HepG2 (cell line): Measurements from ENCODE around the gene ISG20L2. TPM values are rescaled to one million over a fixed set of nuclear protein-coding genes. Genes with fewer than 3 reads are reported as not detected.

Source experiments
- CAMTA2 ChIP-seq: sonication (generic); formaldehyde crosslinking; IDR thresholded peaks from 2 replicates; pipeline ENCODE4 v1.4.0; 2020; ENCODE audit warnings: mild to moderate bottlenecking, missing genetic modification reagents, borderline replicate concordance
- CCDC6 ChIP-seq: sonication (generic); formaldehyde crosslinking; IDR thresholded peaks from 2 replicates; pipeline ENCODE4 v1.8.1; 2022; ENCODE audit warnings: mild to moderate bottlenecking, missing genetic modification reagents, moderate library complexity
- CREB1 ChIP-seq, 2 experiments: fragments of 450-650 bp in 1 of 2; IDR thresholded peaks; 2 replicates each; pipeline ENCODE4 v1.6.1; 2016 to 2017; ENCODE audit warnings: control low read depth in 1 of 2, mild to moderate bottlenecking in 1 of 2, missing compliant biosample characterization in 1 of 2, missing genetic modification characterization in 1 of 2
- KMT2A ChIP-seq: sonication (generic); formaldehyde crosslinking; IDR thresholded peaks from 2 replicates; pipeline ENCODE4 v1.4.0; 2020; ENCODE audit warnings: missing genetic modification reagents
- MEIS2 ChIP-seq: sonication (generic); formaldehyde crosslinking; IDR thresholded peaks from 2 replicates; pipeline ENCODE4 v1.9.0; 2021; ENCODE audit warnings: mild to moderate bottlenecking, missing genetic modification reagents
- NR2C2 ChIP-seq: sonication (generic); formaldehyde crosslinking; IDR thresholded peaks from 2 replicates; pipeline ENCODE4 v1.4.0; 2020; ENCODE audit warnings: missing genetic modification reagents, mild to moderate bottlenecking, moderate library complexity, borderline replicate concordance
- NR2F2 ChIP-seq: IDR thresholded peaks from 2 replicates; pipeline ENCODE4 v1.6.1; 2012; ENCODE audit warnings: low read depth, inconsistent platforms, borderline replicate concordance
- PPARG ChIP-seq: conservative IDR thresholded peaks from 2 replicates; pipeline ENCODE4 v1.6.1; 2016; ENCODE audit warnings: missing biosample characterization, missing genetic modification reagents
- TBX2 ChIP-seq: sonication (generic); formaldehyde crosslinking; IDR thresholded peaks from 2 replicates; pipeline ENCODE4 v1.5.0; 2020; ENCODE audit warnings: missing genetic modification reagents, mild to moderate bottlenecking, borderline replicate concordance
- TCF7 ChIP-seq: sonication (generic); IDR thresholded peaks from 2 replicates; pipeline ENCODE4 v1.6.1; 2016; ENCODE audit warnings: antibody characterized with exemption, low read depth
- THAP11 ChIP-seq: IDR thresholded peaks from 2 replicates; pipeline ENCODE4 v1.6.1; 2016; ENCODE audit warnings: missing biosample characterization, missing genetic modification reagents
- ZNF224 ChIP-seq: sonication (generic); formaldehyde crosslinking; IDR thresholded peaks from 2 replicates; pipeline ENCODE4 v1.5.0; 2020; ENCODE audit warnings: mild to moderate bottlenecking, missing genetic modification reagents
- ZNF550 ChIP-seq: sonication (generic); formaldehyde crosslinking; IDR thresholded peaks from 2 replicates; pipeline ENCODE4 v1.4.0; 2020; ENCODE audit warnings: mild to moderate bottlenecking, missing genetic modification reagents, borderline replicate concordance
- ZNF607 ChIP-seq: sonication (generic); formaldehyde crosslinking; IDR thresholded peaks from 2 replicates; pipeline ENCODE4 v1.5.1; 2020; ENCODE audit warnings: missing genetic modification reagents, mild to moderate bottlenecking, borderline replicate concordance
- ZNF772 ChIP-seq: sonication (generic); formaldehyde crosslinking; IDR thresholded peaks from 2 replicates; pipeline ENCODE4 v1.5.0; 2020; ENCODE audit warnings: mild to moderate bottlenecking, missing genetic modification reagents
- ZNF83 ChIP-seq: sonication (generic); formaldehyde crosslinking; IDR thresholded peaks from 2 replicates; pipeline ENCODE4 v1.4.0; 2020; ENCODE audit warnings: missing genetic modification reagents, mild to moderate bottlenecking, borderline replicate concordance
- polyA plus RNA-seq, 8 experiments: library from polyadenylated mRNA; depleted of rRNA in 3 of 8; stranded (reverse) in 7 of 8; unstranded in 1 of 8; fragments of >200 nt; fragmentation: Illumina TruSeq in 4 of 8; extraction: Trizol in 4 of 8; gene quantifications; 2 replicates each; pipeline versions ENCODE4 v1.2.1 to v1.2.3, GENCODE V29; 2011 to 2016; ENCODE audit warnings: low read depth in 4 of 8, missing spikeins in 1 of 8, mixed read lengths in 1 of 8; ENCODE audit not compliant: insufficient read depth in 1 of 8
- total RNA-seq, 5 experiments: library from RNA; depleted of rRNA; stranded (reverse); fragments of >200 nt; fragmentation: Illumina TruSeq; extraction: Trizol; gene quantifications; 2 replicates each; pipeline ENCODE4 v1.2.3, GENCODE V29; 2016; ENCODE audit warnings: low read depth in 1 of 5
- TF ChIP-seq, protein P1 (sequence below): sonication (generic); formaldehyde crosslinking; conservative IDR thresholded peaks from 2 replicates; pipeline ENCODE4 v1.4.0; 2020; ENCODE audit warnings: mild to moderate bottlenecking, missing genetic modification reagents, moderate library complexity
- TF ChIP-seq, protein P2 (sequence below): IDR thresholded peaks from 2 replicates; pipeline ENCODE4 v1.6.1; 2016; ENCODE audit warnings: missing genetic modification reagents, missing compliant biosample characterization
- TF ChIP-seq, protein P3 (sequence below): sonication (generic); formaldehyde crosslinking; IDR thresholded peaks from 2 replicates; pipeline ENCODE4 v1.5.0; 2020; ENCODE audit warnings: missing genetic modification reagents
- TF ChIP-seq, protein P4 (sequence below): sonication (generic); formaldehyde crosslinking; IDR thresholded peaks from 2 replicates; pipeline ENCODE4 v1.4.0; 2020; ENCODE audit warnings: missing genetic modification reagents, borderline replicate concordance
- TF ChIP-seq, protein P5 (sequence below): sonication (generic); formaldehyde crosslinking; IDR thresholded peaks from 2 replicates; pipeline ENCODE4 v1.5.0; 2020; ENCODE audit warnings: missing genetic modification reagents, mild to moderate bottlenecking, borderline replicate concordance

The ISG20L2 gene
- total and polyA plus RNA-seq, 2 of the 13 experiments (the other 11 are each of a cell fraction or from before 2014, with no cell fraction given): 19.8 to 21.3 TPM

DNA sequence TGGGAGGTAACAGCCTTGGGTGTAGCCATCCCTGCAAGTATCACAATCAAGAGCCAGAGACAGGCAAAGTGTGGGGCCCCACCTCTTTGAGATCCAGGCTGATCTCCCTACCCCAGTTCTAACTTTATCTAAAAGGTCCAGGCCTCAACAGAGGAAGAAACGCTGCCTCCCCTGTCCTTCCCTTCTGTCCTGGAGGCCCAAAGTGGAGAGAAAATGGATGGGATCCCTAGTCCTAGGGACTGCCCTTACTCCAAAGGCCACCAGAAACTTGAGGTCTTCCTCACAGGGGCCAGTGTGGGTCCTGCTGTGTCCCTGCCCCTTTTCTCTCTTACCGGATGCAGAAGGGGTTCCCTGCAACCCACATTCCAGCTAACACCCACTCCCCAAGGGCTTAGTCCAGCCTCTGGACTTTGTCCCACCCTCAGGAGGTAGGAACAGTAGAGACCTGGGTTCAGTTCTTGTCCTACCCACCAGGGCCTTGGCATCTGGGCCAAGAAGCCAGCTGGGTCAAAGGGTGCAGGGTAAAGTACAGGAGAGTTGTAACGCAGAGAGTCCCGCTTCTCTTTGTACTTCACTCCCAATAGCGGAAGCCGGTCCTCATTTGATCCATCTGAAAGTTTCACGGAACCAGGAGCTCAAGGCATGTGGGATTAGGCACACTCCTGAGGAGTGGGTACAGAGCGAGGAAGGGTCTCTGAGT, 21.0 kb upstream of the ISG20L2 start (continued):
- no peak for TF ChIP-seq ZNF224 (CRISPR knock-in tag)
- TF ChIP-seq, protein P1, sequence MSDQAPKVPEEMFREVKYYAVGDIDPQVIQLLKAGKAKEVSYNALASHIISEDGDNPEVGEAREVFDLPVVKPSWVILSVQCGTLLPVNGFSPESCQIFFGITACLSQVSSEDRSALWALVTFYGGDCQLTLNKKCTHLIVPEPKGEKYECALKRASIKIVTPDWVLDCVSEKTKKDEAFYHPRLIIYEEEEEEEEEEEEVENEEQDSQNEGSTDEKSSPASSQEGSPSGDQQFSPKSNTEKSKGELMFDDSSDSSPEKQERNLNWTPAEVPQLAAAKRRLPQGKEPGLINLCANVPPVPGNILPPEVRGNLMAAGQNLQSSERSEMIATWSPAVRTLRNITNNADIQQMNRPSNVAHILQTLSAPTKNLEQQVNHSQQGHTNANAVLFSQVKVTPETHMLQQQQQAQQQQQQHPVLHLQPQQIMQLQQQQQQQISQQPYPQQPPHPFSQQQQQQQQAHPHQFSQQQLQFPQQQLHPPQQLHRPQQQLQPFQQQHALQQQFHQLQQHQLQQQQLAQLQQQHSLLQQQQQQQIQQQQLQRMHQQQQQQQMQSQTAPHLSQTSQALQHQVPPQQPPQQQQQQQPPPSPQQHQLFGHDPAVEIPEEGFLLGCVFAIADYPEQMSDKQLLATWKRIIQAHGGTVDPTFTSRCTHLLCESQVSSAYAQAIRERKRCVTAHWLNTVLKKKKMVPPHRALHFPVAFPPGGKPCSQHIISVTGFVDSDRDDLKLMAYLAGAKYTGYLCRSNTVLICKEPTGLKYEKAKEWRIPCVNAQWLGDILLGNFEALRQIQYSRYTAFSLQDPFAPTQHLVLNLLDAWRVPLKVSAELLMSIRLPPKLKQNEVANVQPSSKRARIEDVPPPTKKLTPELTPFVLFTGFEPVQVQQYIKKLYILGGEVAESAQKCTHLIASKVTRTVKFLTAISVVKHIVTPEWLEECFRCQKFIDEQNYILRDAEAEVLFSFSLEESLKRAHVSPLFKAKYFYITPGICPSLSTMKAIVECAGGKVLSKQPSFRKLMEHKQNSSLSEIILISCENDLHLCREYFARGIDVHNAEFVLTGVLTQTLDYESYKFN (CRISPR knock-in tag): peak; percentile 65
- TF ChIP-seq, protein P2, sequence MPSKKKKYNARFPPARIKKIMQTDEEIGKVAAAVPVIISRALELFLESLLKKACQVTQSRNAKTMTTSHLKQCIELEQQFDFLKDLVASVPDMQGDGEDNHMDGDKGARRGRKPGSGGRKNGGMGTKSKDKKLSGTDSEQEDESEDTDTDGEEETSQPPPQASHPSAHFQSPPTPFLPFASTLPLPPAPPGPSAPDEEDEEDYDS: 0 out of 2 replicates have a peak, but pooled peaks have one; percentile 17
- peak; percentile 16; the same call in 1 of the 2 replicates for TF ChIP-seq TBX2
- no peak for TF ChIP-seq ZNF550 (CRISPR knock-in tag)
- TF ChIP-seq, protein P3, sequence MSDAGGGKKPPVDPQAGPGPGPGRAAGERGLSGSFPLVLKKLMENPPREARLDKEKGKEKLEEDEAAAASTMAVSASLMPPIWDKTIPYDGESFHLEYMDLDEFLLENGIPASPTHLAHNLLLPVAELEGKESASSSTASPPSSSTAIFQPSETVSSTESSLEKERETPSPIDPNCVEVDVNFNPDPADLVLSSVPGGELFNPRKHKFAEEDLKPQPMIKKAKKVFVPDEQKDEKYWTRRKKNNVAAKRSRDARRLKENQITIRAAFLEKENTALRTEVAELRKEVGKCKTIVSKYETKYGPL (CRISPR knock-in tag): 0 out of 2 replicates have a peak, but pooled peaks have one; percentile 52
- 0 out of 2 replicates have a peak, but pooled peaks have one; percentile 52 for TF ChIP-seq ZNF607
- no peak for TF ChIP-seq CAMTA2 (CRISPR knock-in tag)
- TF ChIP-seq TCF7: peak; percentile 29; the same call in 1 of the 2 replicates
- TF ChIP-seq ZNF83: no peak
- TF ChIP-seq NR2F2: 0 out of 2 replicates have a peak, but pooled peaks have one; percentile 27
- TF ChIP-seq, protein P4, sequence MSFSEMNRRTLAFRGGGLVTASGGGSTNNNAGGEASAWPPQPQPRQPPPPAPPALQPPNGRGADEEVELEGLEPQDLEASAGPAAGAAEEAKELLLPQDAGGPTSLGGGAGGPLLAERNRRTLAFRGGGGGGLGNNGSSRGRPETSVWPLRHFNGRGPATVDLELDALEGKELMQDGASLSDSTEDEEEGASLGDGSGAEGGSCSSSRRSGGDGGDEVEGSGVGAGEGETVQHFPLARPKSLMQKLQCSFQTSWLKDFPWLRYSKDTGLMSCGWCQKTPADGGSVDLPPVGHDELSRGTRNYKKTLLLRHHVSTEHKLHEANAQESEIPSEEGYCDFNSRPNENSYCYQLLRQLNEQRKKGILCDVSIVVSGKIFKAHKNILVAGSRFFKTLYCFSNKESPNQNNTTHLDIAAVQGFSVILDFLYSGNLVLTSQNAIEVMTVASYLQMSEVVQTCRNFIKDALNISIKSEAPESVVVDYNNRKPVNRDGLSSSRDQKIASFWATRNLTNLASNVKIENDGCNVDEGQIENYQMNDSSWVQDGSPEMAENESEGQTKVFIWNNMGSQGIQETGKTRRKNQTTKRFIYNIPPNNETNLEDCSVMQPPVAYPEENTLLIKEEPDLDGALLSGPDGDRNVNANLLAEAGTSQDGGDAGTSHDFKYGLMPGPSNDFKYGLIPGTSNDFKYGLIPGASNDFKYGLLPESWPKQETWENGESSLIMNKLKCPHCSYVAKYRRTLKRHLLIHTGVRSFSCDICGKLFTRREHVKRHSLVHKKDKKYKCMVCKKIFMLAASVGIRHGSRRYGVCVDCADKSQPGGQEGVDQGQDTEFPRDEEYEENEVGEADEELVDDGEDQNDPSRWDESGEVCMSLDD (CRISPR knock-in tag): peak; percentile 33; the same call in 1 of the 2 replicates
- TF ChIP-seq THAP11: peak; percentile 67
- TF ChIP-seq MEIS2 (CRISPR knock-in tag): 0 out of 2 replicates have a peak, but pooled peaks have one; percentile 21
- peak; percentile 80 for TF ChIP-seq PPARG (CRISPR knock-in tag)
- no peak for TF ChIP-seq ZNF772 (CRISPR knock-in tag)
- TF ChIP-seq, protein P5, sequence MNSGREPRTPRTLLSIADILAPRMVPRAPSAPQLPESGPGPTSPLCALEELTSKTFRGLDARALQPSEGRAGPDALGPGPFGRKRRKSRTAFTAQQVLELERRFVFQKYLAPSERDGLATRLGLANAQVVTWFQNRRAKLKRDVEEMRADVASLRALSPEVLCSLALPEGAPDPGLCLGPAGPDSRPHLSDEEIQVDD (CRISPR knock-in tag): no peak
- TF ChIP-seq CREB1 (IDR thresholded peaks at IDR 0.05): no peak
- no peak; the same call in 1 of the 2 replicates for TF ChIP-seq CREB1 (CRISPR knock-in tag; IDR thresholded peaks at IDR 0.05)
- 0 out of 2 replicates have a peak, but pooled peaks have one; percentile 24 for TF ChIP-seq KMT2A (CRISPR knock-in tag)
- TF ChIP-seq NR2C2 (CRISPR knock-in tag): peak; percentile 64; the same call in 1 of the 2 replicates
- no peak for TF ChIP-seq CCDC6 (CRISPR knock-in tag)
